PC-9 (cell line): ENCODE data around the gene RRP1. TPM values are rescaled to one million over a fixed set of nuclear protein-coding genes. Genes with fewer than 3 reads are reported as not detected.

ENCODE experiments used
- BruUV-seq: library from RNA; stranded (reverse); fragments of 400-500 nt; replicated peaks from 2 replicates; lab custom pipeline; 2021; lab: Mats Ljungman, UMichigan
- CTCF ChIA-PET: fragments of 300-600 bp; sonication (Branson Sonifier 250); formaldehyde crosslinking; loops from one replicate; lab custom pipeline; 2022; ENCODE audit warnings: antibody characterized with exemption; lab: Charles Lee
- POLR2A ChIA-PET: fragments of 300-600 bp; sonication (Branson Sonifier 250); formaldehyde crosslinking; loops from one replicate; lab custom pipeline; 2022; ENCODE audit warnings: antibody characterized with exemption; ENCODE audit not compliant: unreplicated experiment; lab: Charles Lee
- DNase-seq, 2 experiments: peaks; one replicate each; pipeline versions ENCODE4 v3.0.0 to v3.0.0-alpha.2; 2015 to 2022; ENCODE audit warnings: mixed read lengths in 1 of 2
- H2AFZ ChIP-seq: fragments of 200-600 bp; sonication (generic); 2 replicates; pipeline ENCODE4 v1.8.1; 2017; ENCODE audit warnings: antibody characterized with exemption
- H3F3A ChIP-seq: fragments of 200-600 bp; sonication (generic); 2 replicates; pipeline ENCODE4 v1.8.1; 2017; ENCODE audit warnings: antibody characterized with exemption, mild to moderate bottlenecking, low read depth; ENCODE audit not compliant: insufficient read depth
- H3K27ac ChIP-seq: fragments of 200-600 bp; sonication (generic); 2 replicates; pipeline ENCODE4 v1.6.1; 2016; ENCODE audit warnings: mixed run types
- H3K27me3 ChIP-seq: fragments of 200-600 bp; sonication (generic); 2 replicates; pipeline ENCODE4 v1.6.1; 2016; ENCODE audit warnings: low read depth, mixed run types; ENCODE audit not compliant: insufficient read depth
- H3K36me3 ChIP-seq: fragments of 200-600 bp; sonication (generic); 2 replicates; pipeline ENCODE4 v1.6.1; 2016; ENCODE audit warnings: low read depth, mixed run types
- H3K4me1 ChIP-seq: fragments of 200-600 bp; sonication (generic); replicated peaks from 2 replicates; pipeline ENCODE4 v1.6.1; 2016; ENCODE audit warnings: mixed run types; ENCODE audit not compliant: insufficient read depth
- H3K4me2 ChIP-seq: fragments of 200-600 bp; sonication (generic); 2 replicates; pipeline ENCODE4 v1.6.1; 2017; ENCODE audit warnings: mixed run types
- H3K4me3 ChIP-seq: fragments of 200-600 bp; sonication (generic); 2 replicates; pipeline ENCODE4 v1.6.1; 2016; ENCODE audit warnings: mixed run types
- H3K79me2 ChIP-seq: fragments of 200-600 bp; sonication (generic); 2 replicates; pipeline ENCODE4 v1.6.1; 2017; ENCODE audit warnings: low read depth, mixed run types
- H3K9me2 ChIP-seq: fragments of 200-600 bp; sonication (generic); 2 replicates; pipeline ENCODE4 v1.8.1; 2017; ENCODE audit warnings: mild to moderate bottlenecking; ENCODE audit not compliant: insufficient read depth
- H3K9me3 ChIP-seq: fragments of 200-600 bp; sonication (generic); 2 replicates; pipeline ENCODE4 v1.8.1; 2016; ENCODE audit warnings: low read depth; ENCODE audit not compliant: insufficient read depth
- H4K20me1 ChIP-seq: fragments of 200-600 bp; sonication (generic); 2 replicates; pipeline ENCODE4 v1.8.1; 2017; ENCODE audit not compliant: insufficient read depth
- CTCF ChIP-seq: fragments of 200-600 bp; sonication (generic); conservative IDR thresholded peaks from 2 replicates; pipeline ENCODE4 v1.6.1; 2017; ENCODE audit warnings: mixed run types, antibody characterized with exemption, mild to moderate bottlenecking, moderate library complexity
- EZH2 ChIP-seq: fragments of 200-600 bp; sonication (generic); IDR thresholded peaks from 2 replicates; pipeline ENCODE4 v1.8.0; 2017; ENCODE audit warnings: antibody characterized with exemption, low read depth
- intact Hi-C: fragments of 100-400 bp; cut with micrococcal nuclease; formaldehyde crosslinking; loops from one replicate; pipeline ENCODE4 v1.10.0; 2022; ENCODE audit not compliant: unreplicated experiment
- total RNA-seq: library from RNA; stranded (reverse); gene quantifications from 2 replicates; pipeline ENCODE4 v1.2.3, GENCODE V29; 2021

The RRP1 gene
- total RNA-seq, 1 experiment from 2014 or later = 24.9 TPM

- Histone ChIP-seq H4K20me1 (no peaks in the 10 kb centered on the region), H3K4me2 (no peak overlapping the region; the same call in 1 of the 2 replicates), H3F3A (no peaks in the 10 kb centered on the region; the same call in 1 of the 2 replicates), H3K27me3 (peaks cover 3% of the 10 kb centered on the region; the same call in 1 of the 2 replicates), H3K9me2 (no peaks in the 10 kb centered on the region), H3K4me1 (no peaks in the 10 kb centered on the region), H3K36me3 (no peaks in the 10 kb centered on the region), H3K79me2 (no peaks in the 10 kb centered on the region), H3K27ac (no peak overlapping the region), H2AFZ (no peak overlapping the region), H3K9me3 (no peaks in the 10 kb centered on the region), H3K4me3 (no peak overlapping the region)
- intact Hi-C loops = no loop called here
- BruUV-seq = no TSS peak
- ChIA-PET CTCF (no interaction called here), POLR2A (interaction anchor here (0.7 kb wide), 1 partner anchor 128 kb away, joined by 15 read pairs; no protein-coding TSS in a partner anchor)
- TF ChIP-seq EZH2 (no peak), CTCF (no peak)
- DNase-seq = no peak
Measured at GRCh38 chr21:43826623-43826974, 37.2 kb downstream of the RRP1 start.

GRCh38 chr21:43827015-43827611 is 37.7 kb downstream of the RRP1 start:
- Histone ChIP-seq H2AFZ (no peak overlapping the region), H3K27ac (no peak overlapping the region), H3K4me1 (no peaks in the 10 kb centered on the region), H3K9me2 (no peaks in the 10 kb centered on the region), H3K4me3 (no peak overlapping the region), H3K4me2 (no peak overlapping the region; the same call in 1 of the 2 replicates), H3K9me3 (no peaks in the 10 kb centered on the region), H4K20me1 (no peaks in the 10 kb centered on the region), H3K27me3 (peaks cover 3% of the 10 kb centered on the region; the same call in 1 of the 2 replicates), H3K79me2 (no peaks in the 10 kb centered on the region), H3F3A (no peaks in the 10 kb centered on the region; the same call in 1 of the 2 replicates), H3K36me3 (no peaks in the 10 kb centered on the region)
- DNase-seq = peak in 1 of 2 experiments; percentile 35
- TF ChIP-seq CTCF (no peak), EZH2 (no peak)
- BruUV-seq = no TSS peak
- ChIA-PET POLR2A (interaction anchor here (0.7 kb wide), 1 partner anchor 128 kb away, joined by 15 read pairs; no protein-coding TSS in a partner anchor), CTCF (no interaction called here)
- intact Hi-C loops = no loop called here

GRCh38 chr21:43829161-43829560 is 39.8 kb downstream of the RRP1 start:
- no peak for DNase-seq
- H3K4me2 ChIP-seq = no peak overlapping the region
- POLR2A ChIA-PET = no interaction called here
- no peaks in the 10 kb centered on the region for H3K36me3 ChIP-seq
- CTCF ChIA-PET = no interaction called here
- no peaks in the 10 kb centered on the region for H3K9me2 ChIP-seq
- H3K9me3 ChIP-seq = no peaks in the 10 kb centered on the region
- no peak overlapping the region for H2AFZ ChIP-seq
- H4K20me1 ChIP-seq = no peaks in the 10 kb centered on the region
- H3K79me2 ChIP-seq = no peaks in the 10 kb centered on the region
- no peak for TF ChIP-seq CTCF
- no peak for TF ChIP-seq EZH2
- intact Hi-C loops = no loop called here
- H3K4me1 ChIP-seq = no peaks in the 10 kb centered on the region
- BruUV-seq = no TSS peak
- H3K27me3 ChIP-seq = peaks cover 3% of the 10 kb centered on the region; the same call in 1 of the 2 replicates
- H3K4me3 ChIP-seq = no peak overlapping the region
- H3F3A ChIP-seq = no peaks in the 10 kb centered on the region; the same call in 1 of the 2 replicates
- no peak overlapping the region for H3K27ac ChIP-seq
